Esophagus muscularis mucosa (tissue), 4 donors: ENCODE results near the gene ADAMTS13. TPM values are rescaled to one million over a fixed set of nuclear protein-coding genes. Genes with fewer than 3 reads are reported as not detected.

Experiments
- DNase-seq: peaks from one replicate; pipeline ENCODE4 v3.0.0-alpha.2; 2017; ENCODE audit errors: extremely low spot score
- H3K27ac ChIP-seq, 4 donors: fragments of 200-600 bp; sonication (generic); replicated peaks in 1 of 4; 1 replicate in 3 of 4; 2 replicates in 1 of 4; pipeline ENCODE4 v1.5.1; 2016 to 2019; ENCODE audit warnings: mild to moderate bottlenecking in 1 of 4
- H3K27me3 ChIP-seq, 4 donors: fragments of 200-600 bp; sonication (generic); one replicate each; pipeline versions ENCODE4 v1.5.1 to v1.6.0; 2016 to 2019
- H3K36me3 ChIP-seq, 4 donors: fragments of 200-600 bp; sonication (generic); one replicate each; pipeline ENCODE4 v1.5.1; 2016 to 2019
- H3K4me1 ChIP-seq, 4 donors: fragments of 200-600 bp; sonication (generic); one replicate each; pipeline ENCODE4 v1.5.1; 2016 to 2019
- H3K4me3 ChIP-seq, 4 donors: fragments of 200-600 bp; sonication (generic); 1 replicate in 2 of 4; 2 replicates in 2 of 4; pipeline ENCODE4 v1.5.1; 2016 to 2019; ENCODE audit warnings: mild to moderate bottlenecking in 4 of 4, moderate library complexity in 1 of 4
- H3K9me3 ChIP-seq, 4 donors: fragments of 200-600 bp; sonication (generic); 1 replicate in 3 of 4; 2 replicates in 1 of 4; pipeline ENCODE4 v1.5.1; 2016 to 2019
- CTCF ChIP-seq, 3 experiments: fragments of 200-600 bp in 2 of 3; fragments of 450-650 bp in 1 of 3; sonication (generic) in 2 of 3; IDR thresholded peaks; one replicate each; pipeline ENCODE4 v1.5.1; 2017 to 2019; ENCODE audit warnings: antibody characterized with exemption in 3 of 3, mild to moderate bottlenecking in 2 of 3, moderate library complexity in 1 of 3
- EP300 ChIP-seq: sonication (generic); formaldehyde crosslinking; IDR thresholded peaks from one replicate; pipeline ENCODE4 v1.6.1; 2017; ENCODE audit warnings: antibody characterized with exemption
- POLR2A ChIP-seq: fragments of 450-650 bp; IDR thresholded peaks from one replicate; pipeline ENCODE4 v1.6.1; 2017; ENCODE audit warnings: antibody characterized with exemption, moderate library complexity, mild to moderate bottlenecking, low read depth
- POLR2AphosphoS5 ChIP-seq, 2 donors: sonication (generic); formaldehyde crosslinking; IDR thresholded peaks; one replicate each; pipeline ENCODE4 v1.6.1; 2017; ENCODE audit warnings: antibody characterized with exemption in 2 of 2
- WGBS: methylation state at CpG from one replicate; pipeline ENCODE4 v1.1.5; 2018; 5-methylcytosine and 5-hydroxymethylcytosine counted together
- intact Hi-C: fragments of 100-400 bp; cut with DNase I; formaldehyde crosslinking; loops from one replicate; pipeline ENCODE4 v1.15.1; 2023
- total RNA-seq, 4 donors: library from RNA; depleted of rRNA; stranded (reverse); fragments of >200 nt; gene quantifications; one replicate each; pipeline versions ENCODE4 v1.1.0 to v1.2.1, GENCODE V29; 2016

The ADAMTS13 gene
- total RNA-seq, 4 donors from 2014 or later: 1.3 to 1.7 (median 1.4) TPM

- no peak for TF ChIP-seq POLR2AphosphoS5 (IDR thresholded peaks at IDR 0.05)
- TF ChIP-seq CTCF (IDR thresholded peaks at IDR 0.05): no peak
- no peak for TF ChIP-seq POLR2A
- TF ChIP-seq EP300: no peak
- Histone ChIP-seq H3K36me3 (no peaks in the 10 kb centered on the region), H3K27me3 (no peaks in the 10 kb centered on the region), H3K9me3 (no peaks in the 10 kb centered on the region), H3K4me3 (no peak overlapping the region), H3K27ac (no peak overlapping the region), H3K4me1 (no peaks in the 10 kb centered on the region)
- no peak for DNase-seq
- intact Hi-C loops: no loop called here
- 92% methylated on average over 4 of the region's 4 CpGs for WGBS
Measured at GRCh38 chr9:133382507-133383141, 39.5 kb upstream of the ADAMTS13 start.

GRCh38 chr9:133383438-133383837, 38.7 kb upstream of the ADAMTS13 start:
- Histone ChIP-seq H3K27me3 (no peaks in the 10 kb centered on the region), H3K4me3 (no peak overlapping the region), H3K36me3 (no peaks in the 10 kb centered on the region), H3K9me3 (no peaks in the 10 kb centered on the region), H3K27ac (no peak overlapping the region), H3K4me1 (no peaks in the 10 kb centered on the region)
- WGBS: 96% methylated on average over 3 of the region's 3 CpGs
- DNase-seq: no peak
- TF ChIP-seq EP300 (no peak), POLR2A (no peak), CTCF (IDR thresholded peaks at IDR 0.05) (no peak), POLR2AphosphoS5 (IDR thresholded peaks at IDR 0.05) (no peak)
- intact Hi-C loops: no loop called here

GRCh38 chr9:133384736-133385321, 37.3 kb upstream of the ADAMTS13 start:
- H3K36me3 ChIP-seq: no peaks in the 10 kb centered on the region
- H3K27ac ChIP-seq: no peak overlapping the region
- H3K4me3 ChIP-seq: no peak overlapping the region
- DNase-seq: no peak
- 93% methylated on average over 17 of the region's 17 CpGs for WGBS
- H3K27me3 ChIP-seq: peaks cover 0 to 11% (median 0%) of the 10 kb centered on the region in 4 donors
- TF ChIP-seq POLR2A: no peak
- no peak for TF ChIP-seq POLR2AphosphoS5 (IDR thresholded peaks at IDR 0.05)
- no peak for TF ChIP-seq CTCF (IDR thresholded peaks at IDR 0.05)
- no peak for TF ChIP-seq EP300
- no peaks in the 10 kb centered on the region for H3K9me3 ChIP-seq
- intact Hi-C loops: no loop called here
- H3K4me1 ChIP-seq: no peaks in the 10 kb centered on the region

GRCh38 chr9:133385452-133385851, 36.7 kb upstream of the ADAMTS13 start:
- no peak for DNase-seq
- 87% methylated on average over 13 of the region's 14 CpGs for WGBS
- H3K4me3 ChIP-seq: no peak overlapping the region
- peaks cover 0 to 15% (median 0%) of the 10 kb centered on the region in 4 donors for H3K27me3 ChIP-seq
- TF ChIP-seq CTCF (IDR thresholded peaks at IDR 0.05): no peak
- TF ChIP-seq POLR2AphosphoS5 (IDR thresholded peaks at IDR 0.05): no peak
- TF ChIP-seq POLR2A: no peak
- TF ChIP-seq EP300: no peak
- no peak overlapping the region for H3K27ac ChIP-seq
- no peaks in the 10 kb centered on the region for H3K36me3 ChIP-seq
- no peaks in the 10 kb centered on the region for H3K9me3 ChIP-seq
- H3K4me1 ChIP-seq: no peaks in the 10 kb centered on the region
- intact Hi-C loops: no loop called here
